Endothelial cell of umbilical vein (primary cell): ENCODE results near the gene TRIM47. TPM values are rescaled to one million over a fixed set of nuclear protein-coding genes. Genes with fewer than 3 reads are reported as not detected.

ENCODE experiments used
- BruUV-seq: library from RNA; stranded (reverse); fragments of 400-500 nt; replicated peaks from 2 replicates; lab custom pipeline; 2021; lab: Mats Ljungman, UMichigan
- CTCF ChIA-PET: fragments of 300-600, 350-600 bp; sonication (Branson Sonifier 250); formaldehyde crosslinking; loops from one replicate; lab custom pipeline; 2021; ENCODE audit warnings: antibody characterized with exemption, inconsistent platforms; lab: Charles Lee
- POLR2A ChIA-PET: fragments of 300-600, 350-600 bp; sonication (Branson Sonifier 250); formaldehyde crosslinking; loops from one replicate; lab custom pipeline; 2021; ENCODE audit warnings: antibody characterized with exemption, inconsistent platforms; lab: Charles Lee
- DNase-seq: peaks from one replicate; pipeline ENCODE4 v3.0.0-alpha.2; 2011; ENCODE audit warnings: low read depth, low spot score
- FAIRE-seq: peaks from 2 replicates; lab custom pipeline; 2011; peaks lifted over from hg19 to GRCh38; lab: Jason Lieb, UNC
- H2AFZ ChIP-seq: 2 replicates; pipeline ENCODE4 v1.6.0; 2012; ENCODE audit warnings: low read depth, low read length, control low read depth, inconsistent platforms
- H3K27ac ChIP-seq: 2 replicates; pipeline ENCODE4 v1.5.1; 2011; ENCODE audit warnings: low read depth, mild to moderate bottlenecking, control low read depth, low read length, moderate library complexity; ENCODE audit not compliant: insufficient read depth
- H3K27me3 ChIP-seq, 2 experiments: 2 replicates each; pipeline versions ENCODE4 v1.6.0 to v1.6.1; 2011; ENCODE audit warnings: low read length in 2 of 2, mixed read lengths in 1 of 2; ENCODE audit not compliant: control insufficient read depth in 2 of 2, insufficient read depth in 2 of 2
- H3K36me3 ChIP-seq, 2 experiments: 2 replicates in 1 of 2; 3 replicates in 1 of 2; pipeline ENCODE4 v1.5.1; 2011; ENCODE audit warnings: low read length in 2 of 2, mild to moderate bottlenecking in 1 of 2, moderate library complexity in 1 of 2; ENCODE audit not compliant: control insufficient read depth in 2 of 2, insufficient read depth in 2 of 2; ENCODE audit errors: extremely low read depth in 1 of 2
- H3K4me1 ChIP-seq: 3 replicates; pipeline ENCODE4 v1.5.1; 2011; ENCODE audit warnings: mild to moderate bottlenecking, low read length; ENCODE audit not compliant: control insufficient read depth, insufficient read depth; ENCODE audit errors: extremely low read depth
- H3K4me2 ChIP-seq: 2 replicates; pipeline ENCODE4 v1.6.1; 2011; ENCODE audit warnings: low read length, control low read depth, mixed read lengths; ENCODE audit not compliant: insufficient read depth
- H3K4me3 ChIP-seq, 3 experiments: fragments of 200-600 bp in 1 of 3; sonication (generic), shearing (Covaris generic) in 1 of 3; replicated peaks in 1 of 3; 2 replicates each; pipeline ENCODE4 v1.5.1; 2011 to 2016; ENCODE audit warnings: control low read depth in 3 of 3, low read length in 3 of 3, mild to moderate bottlenecking in 2 of 3, inconsistent platforms in 1 of 3, low read depth in 1 of 3, moderate library complexity in 1 of 3; ENCODE audit not compliant: insufficient read depth in 1 of 3
- H3K79me2 ChIP-seq: 2 replicates; pipeline ENCODE4 v1.6.0; 2012; ENCODE audit warnings: low read length, inconsistent platforms; ENCODE audit not compliant: control insufficient read depth, insufficient read depth
- H3K9ac ChIP-seq: replicated peaks from 2 replicates; pipeline ENCODE3; 2011; ENCODE audit warnings: low read length, control low read depth; ENCODE audit not compliant: insufficient read depth; ENCODE audit errors: extremely low read depth
- H3K9me1 ChIP-seq: replicated peaks from 3 replicates; pipeline ENCODE4 v1.6.0; 2011; ENCODE audit warnings: mild to moderate bottlenecking, low read length; ENCODE audit not compliant: control insufficient read depth, insufficient read depth; ENCODE audit errors: extremely low read depth
- H3K9me3 ChIP-seq: replicated peaks from 2 replicates; pipeline ENCODE4 v1.5.1; 2012; ENCODE audit warnings: low read length, inconsistent platforms; ENCODE audit not compliant: control insufficient read depth, insufficient read depth
- H4K20me1 ChIP-seq: replicated peaks from 2 replicates; pipeline ENCODE3; 2011; ENCODE audit warnings: mild to moderate bottlenecking, low read length; ENCODE audit not compliant: control insufficient read depth, insufficient read depth; ENCODE audit errors: extremely low read depth
- CTCF ChIP-seq, 2 donors: IDR thresholded peaks; 1 replicate in 1 of 2; 2 replicates in 1 of 2; pipeline ENCODE4 v1.5.1; 2011; ENCODE audit warnings: low read length in 2 of 2, mild to moderate bottlenecking in 2 of 2, moderate library complexity in 2 of 2, control low read depth in 1 of 2, inconsistent platforms in 1 of 2, low read depth in 1 of 2; ENCODE audit not compliant: insufficient read depth in 1 of 2; ENCODE audit errors: extremely low read depth in 1 of 2
- JUN ChIP-seq: IDR thresholded peaks from 2 replicates; pipeline ENCODE4 v1.6.1; 2011; ENCODE audit warnings: borderline replicate concordance, low read depth; ENCODE audit not compliant: insufficient read length, insufficient read depth
- MYC ChIP-seq: IDR thresholded peaks from one replicate; pipeline ENCODE4 v1.6.1; 2011; ENCODE audit warnings: mild to moderate bottlenecking, low read depth, low read length
- POLR2AphosphoS5 ChIP-seq: IDR thresholded peaks from 2 replicates; pipeline ENCODE4 v1.6.1; 2012; ENCODE audit warnings: low read depth, mild to moderate bottlenecking, control low read depth, low read length, moderate library complexity; ENCODE audit not compliant: insufficient read depth
- dilution Hi-C: fragments of 300-500 bp; cut with MboI; formaldehyde crosslinking; loops from one replicate; pipeline ENCODE4 v1.15.0; 2019; ENCODE audit warnings: low sequenced_read_pairs; ENCODE audit not compliant: extremely low pct_ligation_motif_present
- intact Hi-C: fragments of 100-400 bp; cut with micrococcal nuclease; formaldehyde crosslinking; loops from one replicate; pipeline ENCODE4 v1.10.0; 2022
- polyA plus RNA-seq, 4 experiments: library from polyadenylated mRNA; depleted of rRNA in 3 of 4; stranded (reverse) in 3 of 4; unstranded in 1 of 4; fragments of >200 nt; gene quantifications; 2 replicates each; pipeline versions ENCODE4 v1.2.1 to v1.2.3, GENCODE V29; 2011 to 2012; ENCODE audit warnings: missing spikeins in 1 of 4
- total RNA-seq: library from RNA; stranded (reverse); gene quantifications from 2 replicates; pipeline ENCODE4 v1.2.3, GENCODE V29; 2021

Gene TRIM47
- total and polyA plus RNA-seq, 2 donors (not counting 3 experiments of a cell fraction or from before 2014, with no cell fraction given), result 67.7 to 75.1 TPM

- FAIRE-seq (peak; percentile 74), DNase-seq (peak; percentile 45)
- peaks cover 39% of the 10 kb centered on the region for H3K4me1 ChIP-seq
- H2AFZ ChIP-seq, result no peak overlapping the region
- dilution Hi-C loops, result no loop called here
- intact Hi-C loops, result loop anchor here (1.0 to 2.0 kb wide), 4 partner anchors 9 to 51 kb away; partner anchors contain the start of genes TRIM65 and WBP2
- no peaks in the 10 kb centered on the region for H3K27me3 ChIP-seq
- H3K27ac ChIP-seq, result peak overlapping the region; percentile 31
- H3K9me1 ChIP-seq, result no peaks in the 10 kb centered on the region
- ChIA-PET POLR2A (interaction anchor here (1.3 kb wide), 1 partner anchor 66 kb away, joined by 7 read pairs; no protein-coding TSS in a partner anchor), CTCF (interaction anchor here (0.6 to 6.8 kb wide), 17 partner anchors 10 to 93 kb away, joined by 3 to 53 read pairs (median 7); partner anchors contain the start of genes GALK1, TRIM47, TRIM65 and WBP2)
- H3K79me2 ChIP-seq, result no peaks in the 10 kb centered on the region
- TF ChIP-seq CTCF (IDR thresholded peaks at IDR 0.05; ENCODE audit: extremely low read depth in 1 of 2, insufficient read depth in 1 of 2, low read depth in 1 of 2, low read length in 2 of 2) (peak in 1 of 2 donors; percentile 8), MYC (no peak), POLR2AphosphoS5 (peak; percentile 38), JUN (no peak)
- BruUV-seq, result TSS peak; percentile 80
- no peak overlapping the region for H3K4me2 ChIP-seq
- no peaks in the 10 kb centered on the region for H3K9me3 ChIP-seq
- H3K4me3 ChIP-seq, result no peak overlapping the region
- H4K20me1 ChIP-seq, result no peaks in the 10 kb centered on the region
- peaks cover 3 to 32% of the 10 kb centered on the region in 2 experiments for H3K36me3 ChIP-seq
- no peak overlapping the region for H3K9ac ChIP-seq
Measured at GRCh38 chr17:75845933-75846691, 32.3 kb downstream of the TRIM47 start.
